Measurements from ENCODE around the gene KIR3DL2.
"Not testable (repeated sequence)": the region's sequence is repeated elsewhere in the genome, so short reads cannot be mapped to it uniquely, and the experiment has no call there.

The KIR3DL2 gene

GRCh38 chr19:54850061-54850640, at the start of gene KIR3DL2:
Gene KIR3DL2, plus strand, starts transcription at chr19:54850443. Its CDS starts 33 bp downstream, at chr19:54850476.
- POLR2A ChIA-PET (ENCODE audit: low non-redundant PET); CTCF ChIA-PET; DNase-seq (ENCODE audit: low spot score); H3K27ac ChIP-seq: not testable (repeated sequence)

- POLR2A ChIA-PET (ENCODE audit: low non-redundant PET) = no interaction called here
- no peak within 1 kb of the TSS for H3K27ac ChIP-seq
- DNase-seq (ENCODE audit: low spot score) = no peak
- CTCF ChIA-PET = no interaction called here
- TF ChIP-seq, protein P1, sequence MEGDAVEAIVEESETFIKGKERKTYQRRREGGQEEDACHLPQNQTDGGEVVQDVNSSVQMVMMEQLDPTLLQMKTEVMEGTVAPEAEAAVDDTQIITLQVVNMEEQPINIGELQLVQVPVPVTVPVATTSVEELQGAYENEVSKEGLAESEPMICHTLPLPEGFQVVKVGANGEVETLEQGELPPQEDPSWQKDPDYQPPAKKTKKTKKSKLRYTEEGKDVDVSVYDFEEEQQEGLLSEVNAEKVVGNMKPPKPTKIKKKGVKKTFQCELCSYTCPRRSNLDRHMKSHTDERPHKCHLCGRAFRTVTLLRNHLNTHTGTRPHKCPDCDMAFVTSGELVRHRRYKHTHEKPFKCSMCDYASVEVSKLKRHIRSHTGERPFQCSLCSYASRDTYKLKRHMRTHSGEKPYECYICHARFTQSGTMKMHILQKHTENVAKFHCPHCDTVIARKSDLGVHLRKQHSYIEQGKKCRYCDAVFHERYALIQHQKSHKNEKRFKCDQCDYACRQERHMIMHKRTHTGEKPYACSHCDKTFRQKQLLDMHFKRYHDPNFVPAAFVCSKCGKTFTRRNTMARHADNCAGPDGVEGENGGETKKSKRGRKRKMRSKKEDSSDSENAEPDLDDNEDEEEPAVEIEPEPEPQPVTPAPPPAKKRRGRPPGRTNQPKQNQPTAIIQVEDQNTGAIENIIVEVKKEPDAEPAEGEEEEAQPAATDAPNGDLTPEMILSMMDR (conservative IDR thresholded peaks at IDR 0.05; ENCODE audit: low read depth) = no peak
Observed at GRCh38 chr19:54803410-54803809, 46.8 kb upstream of the KIR3DL2 start, which contains the start of gene KIR2DL4. Gene KIR2DL4, plus strand, starts transcription at chr19:54803610. Its CDS starts 42 bp downstream, at chr19:54803652.

DNA sequence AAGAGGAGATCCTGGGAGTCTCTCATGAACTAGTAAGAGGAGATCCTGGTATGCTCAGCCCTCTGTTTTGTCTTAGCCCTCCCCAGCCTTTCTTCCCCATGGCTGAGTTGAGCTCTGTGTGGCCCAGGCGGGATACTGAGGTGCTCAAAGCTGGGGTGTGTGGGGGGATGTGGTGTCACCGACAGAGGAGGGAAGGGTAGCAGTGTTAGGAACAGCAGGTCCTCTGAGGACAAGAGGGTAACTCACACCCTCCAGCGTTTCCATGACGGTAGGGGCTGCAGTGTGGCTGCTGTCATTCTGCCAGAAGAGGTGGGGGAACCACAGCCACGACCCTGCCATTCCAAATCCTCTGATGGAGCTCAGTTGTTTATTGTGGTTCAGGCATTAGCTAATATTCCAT, 46.1 kb upstream of the KIR3DL2 start:
- ChIA-PET CTCF (no interaction called here), POLR2A (ENCODE audit: low non-redundant PET) (no interaction called here)
- TF ChIP-seq, protein P1 (conservative IDR thresholded peaks at IDR 0.05; ENCODE audit: low read depth) = no peak
- DNase-seq (ENCODE audit: low spot score) = no peak
- H3K27ac ChIP-seq = no peak overlapping the region

- no peak for DNase-seq (ENCODE audit: low spot score)
- CTCF ChIA-PET = no interaction called here
- POLR2A ChIA-PET (ENCODE audit: low non-redundant PET) = no interaction called here
- TF ChIP-seq, protein P1 (conservative IDR thresholded peaks at IDR 0.05; ENCODE audit: low read depth) = no peak
- no peak overlapping the region for H3K27ac ChIP-seq
Observed at GRCh38 chr19:54804571-54804970, 45.7 kb upstream of the KIR3DL2 start.

DNA sequence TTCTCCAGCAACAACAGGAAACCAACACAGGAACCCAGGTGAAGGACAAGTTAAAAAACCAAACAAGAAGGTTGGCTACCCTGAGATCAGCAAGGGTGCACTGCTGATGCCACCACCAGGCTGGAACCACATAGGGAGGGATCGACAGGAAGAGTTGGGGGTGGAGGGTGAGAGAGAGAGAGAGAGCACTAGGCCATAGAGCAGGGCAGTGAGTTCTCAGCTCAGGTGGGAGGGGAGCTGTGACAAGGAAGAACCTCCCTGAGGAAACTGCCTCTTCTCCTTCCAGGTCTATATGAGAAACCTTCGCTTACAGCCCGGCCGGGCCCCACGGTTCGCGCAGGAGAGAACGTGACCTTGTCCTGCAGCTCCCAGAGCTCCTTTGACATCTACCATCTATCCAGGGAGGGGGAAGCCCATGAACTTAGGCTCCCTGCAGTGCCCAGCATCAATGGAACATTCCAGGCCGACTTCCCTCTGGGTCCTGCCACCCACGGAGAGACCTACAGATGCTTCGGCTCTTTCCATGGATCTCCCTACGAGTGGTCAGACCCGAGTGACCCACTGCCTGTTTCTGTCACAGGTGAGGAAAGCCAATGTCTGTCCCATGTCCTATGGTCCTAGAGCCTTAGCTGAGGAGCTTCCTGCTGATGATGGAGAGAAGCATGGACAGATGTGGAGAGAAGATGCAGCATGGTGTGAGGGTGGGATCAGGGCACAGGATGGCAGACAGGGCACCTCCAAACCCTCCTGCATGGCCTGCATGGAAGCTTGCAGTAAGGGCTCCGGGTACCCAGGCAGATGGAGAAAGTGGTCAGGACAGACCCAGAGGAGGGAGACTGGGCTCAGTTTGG, 44.4 kb upstream of the KIR3DL2 start:
- CTCF ChIA-PET = no interaction called here
- H3K27ac ChIP-seq = no peak overlapping the region
- TF ChIP-seq, protein P1 (conservative IDR thresholded peaks at IDR 0.05; ENCODE audit: low read depth) = no peak
- POLR2A ChIA-PET (ENCODE audit: low non-redundant PET) = no interaction called here
- no peak for DNase-seq (ENCODE audit: low spot score)

GRCh38 chr19:54806516-54806838, 43.8 kb upstream of the KIR3DL2 start:
- no peak for DNase-seq (ENCODE audit: low spot score)
- ChIA-PET POLR2A (ENCODE audit: low non-redundant PET) (no interaction called here), CTCF (no interaction called here)
- no peak overlapping the region for H3K27ac ChIP-seq
- TF ChIP-seq, protein P1 (conservative IDR thresholded peaks at IDR 0.05; ENCODE audit: low read depth) = no peak

DNA sequence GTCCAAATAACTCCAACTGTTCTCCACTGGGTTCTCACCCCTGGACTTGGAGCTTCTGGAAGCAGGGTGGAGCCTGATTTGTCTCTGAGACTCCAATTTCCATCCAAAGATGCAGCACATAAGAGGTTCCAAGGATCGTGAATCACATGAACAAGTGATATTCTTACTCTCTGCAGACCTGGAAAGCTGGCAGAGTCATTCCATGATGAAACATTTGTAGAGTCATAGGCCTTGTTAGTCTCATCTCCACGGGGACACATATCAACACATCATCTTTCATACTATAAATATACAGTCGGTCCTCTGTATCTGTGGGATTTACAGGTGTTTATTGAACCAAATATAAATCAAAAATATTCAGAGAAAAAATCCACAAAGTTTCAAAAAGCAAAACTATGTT, 35.7 kb upstream of the KIR3DL2 start:
- H3K27ac ChIP-seq; DNase-seq (ENCODE audit: low spot score); POLR2A ChIA-PET (ENCODE audit: low non-redundant PET): not testable (repeated sequence)
- CTCF ChIA-PET = interaction anchor here (0.7 kb wide), 1 partner anchor 173 kb away, joined by 3 read pairs; no protein-coding TSS in a partner anchor

DNA sequence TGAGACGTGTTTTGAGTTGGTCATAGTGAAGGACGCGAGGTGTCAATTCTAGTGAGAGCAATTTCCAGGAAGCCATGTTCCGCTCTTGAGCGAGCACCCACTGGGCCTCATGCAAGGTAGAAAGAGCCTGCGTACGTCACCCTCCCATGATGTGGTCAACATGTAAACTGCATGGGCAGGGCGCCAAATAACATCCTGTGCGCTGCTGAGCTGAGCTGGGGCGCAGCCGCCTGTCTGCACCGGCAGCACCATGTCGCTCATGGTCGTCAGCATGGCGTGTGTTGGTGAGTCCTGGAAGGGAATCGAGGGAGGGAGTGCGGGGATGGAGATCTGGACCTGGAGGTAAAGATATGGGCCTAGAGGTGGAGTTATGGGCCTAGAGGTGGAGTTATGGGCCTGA, 34.0 kb upstream of the KIR3DL2 start, which contains the start of gene KIR3DL1:
Gene KIR3DL1, plus strand, starts transcription at position 218 of the 400 bp plus-strand sequence.
- DNase-seq (ENCODE audit: low spot score); POLR2A ChIA-PET (ENCODE audit: low non-redundant PET); H3K27ac ChIP-seq; CTCF ChIA-PET: not testable (repeated sequence)

Data from RWPE1 (cell line).